Gastrocnemius medialis (tissue), 4 donors: ENCODE results near the gene COA1. TPM values are rescaled to one million over a fixed set of nuclear protein-coding genes. Genes with fewer than 3 reads are reported as not detected.

Experiments used
- ATAC-seq, 2 donors: fragments of 150-250 bp; one replicate each; pipeline ENCODE4 v1.9.1; 2016
- DNase-seq, 2 donors: peaks; one replicate each; pipeline ENCODE4 v3.0.0-alpha.2; 2019
- H3K27ac ChIP-seq, 4 donors: fragments of 200-600 bp; sonication (generic); 1 replicate in 1 of 4; 2 replicates in 3 of 4; pipeline ENCODE4 v1.5.1; 2016 to 2018; ENCODE audit warnings: mild to moderate bottlenecking in 2 of 4, moderate library complexity in 1 of 4
- H3K27me3 ChIP-seq, 3 donors: fragments of 200-600 bp; sonication (generic) in 2 of 3; 1 replicate in 1 of 3; 2 replicates in 2 of 3; pipeline versions ENCODE4 v1.5.1 to v1.6.0; 2016 to 2019; ENCODE audit warnings: mild to moderate bottlenecking in 1 of 3, moderate library complexity in 1 of 3
- H3K36me3 ChIP-seq, 2 donors: fragments of 200-600 bp; sonication (generic) in 1 of 2; one replicate each; pipeline ENCODE4 v1.5.1; 2017 to 2018
- H3K4me1 ChIP-seq, 2 donors: fragments of 200-600 bp; sonication (generic) in 1 of 2; one replicate each; pipeline ENCODE4 v1.5.1; 2016 to 2017; ENCODE audit warnings: mild to moderate bottlenecking in 2 of 2
- H3K4me3 ChIP-seq, 4 donors: fragments of 200-600 bp; sonication (generic) in 3 of 4; 1 replicate in 1 of 4; 2 replicates in 3 of 4; pipeline ENCODE4 v1.5.1; 2016 to 2019; ENCODE audit warnings: mild to moderate bottlenecking in 2 of 4
- H3K9me3 ChIP-seq, 3 donors: fragments of 200-600 bp; sonication (generic) in 2 of 3; 1 replicate in 1 of 3; 2 replicates in 2 of 3; pipeline ENCODE4 v1.5.1; 2016 to 2019
- POLR2A ChIP-seq, 2 donors: fragments of 450-650 bp; IDR thresholded peaks; one replicate each; pipeline ENCODE4 v1.6.1; 2017; ENCODE audit warnings: antibody characterized with exemption in 2 of 2, mild to moderate bottlenecking in 2 of 2, moderate library complexity in 2 of 2
- in situ Hi-C, 4 donors: fragments of 200-750 bp; cut with MboI; loops; one replicate each; pipeline versions ENCODE4 v1.15.0 to v1.8.0; 2017; ENCODE audit warnings: low sequenced_read_pairs in 4 of 4
- intact Hi-C: fragments of 100-400 bp; cut with DNase I; formaldehyde crosslinking; loops from one replicate; pipeline ENCODE4 v1.15.1; 2023; ENCODE audit warnings: low total_unique reads
- total RNA-seq, 4 donors: library from RNA; depleted of rRNA; stranded (reverse); fragments of >200 nt; gene quantifications; one replicate each; pipeline versions ENCODE4 v1.1.0 to v1.2.3, GENCODE V29; 2016
- TF ChIP-seq, protein P1 (sequence below), 5 experiments: fragments of 450-650 bp in 3 of 5; fragments of 200-600 bp in 2 of 5; sonication (generic) in 2 of 5; IDR thresholded peaks in 4 of 5; conservative IDR thresholded peaks in 1 of 5; 1 replicate in 4 of 5; 2 replicates in 1 of 5; pipeline ENCODE4 v1.5.1; 2016 to 2019; ENCODE audit warnings: antibody characterized with exemption in 5 of 5, mild to moderate bottlenecking in 3 of 5, moderate library complexity in 3 of 5

COA1 gene
- total RNA-seq, 4 donors from 2014 or later: 34.9 to 55.2 (median 49.3) TPM

DNA sequence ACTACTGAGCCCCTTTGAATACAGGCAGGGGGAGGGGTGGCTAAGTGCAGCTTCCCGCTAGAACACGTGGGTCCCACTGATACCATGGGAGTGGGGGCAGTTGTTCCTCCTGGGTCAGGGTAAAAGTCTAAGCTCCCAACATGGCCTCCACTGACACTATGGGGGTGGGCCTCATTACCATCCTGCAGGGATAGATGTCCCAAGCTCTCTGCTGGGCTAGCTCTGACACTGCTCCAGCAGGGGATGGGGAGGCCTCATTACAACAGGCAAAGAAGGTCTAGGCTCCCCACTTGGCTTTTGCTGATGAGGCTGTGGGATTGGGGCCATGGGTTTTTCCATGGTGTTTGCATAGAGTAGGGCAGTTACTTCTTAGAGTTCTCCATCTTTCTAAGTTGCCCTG, 94.9 kb downstream of the COA1 start:
- Histone ChIP-seq H3K27ac (no peak overlapping the region), H3K4me3 (no peak overlapping the region), H3K4me1 (no peaks in the 10 kb centered on the region), H3K9me3 (no peaks in the 10 kb centered on the region), H3K36me3 (peaks cover 0 to 63% of the 10 kb centered on the region in 2 donors), H3K27me3 (no peaks in the 10 kb centered on the region)
- in situ Hi-C loops: no loop called here
- DNase-seq (no peak), ATAC-seq (no peak)
- intact Hi-C loops: no loop called here
- no peak for TF ChIP-seq POLR2A (IDR thresholded peaks at IDR 0.05)
- TF ChIP-seq, protein P1, sequence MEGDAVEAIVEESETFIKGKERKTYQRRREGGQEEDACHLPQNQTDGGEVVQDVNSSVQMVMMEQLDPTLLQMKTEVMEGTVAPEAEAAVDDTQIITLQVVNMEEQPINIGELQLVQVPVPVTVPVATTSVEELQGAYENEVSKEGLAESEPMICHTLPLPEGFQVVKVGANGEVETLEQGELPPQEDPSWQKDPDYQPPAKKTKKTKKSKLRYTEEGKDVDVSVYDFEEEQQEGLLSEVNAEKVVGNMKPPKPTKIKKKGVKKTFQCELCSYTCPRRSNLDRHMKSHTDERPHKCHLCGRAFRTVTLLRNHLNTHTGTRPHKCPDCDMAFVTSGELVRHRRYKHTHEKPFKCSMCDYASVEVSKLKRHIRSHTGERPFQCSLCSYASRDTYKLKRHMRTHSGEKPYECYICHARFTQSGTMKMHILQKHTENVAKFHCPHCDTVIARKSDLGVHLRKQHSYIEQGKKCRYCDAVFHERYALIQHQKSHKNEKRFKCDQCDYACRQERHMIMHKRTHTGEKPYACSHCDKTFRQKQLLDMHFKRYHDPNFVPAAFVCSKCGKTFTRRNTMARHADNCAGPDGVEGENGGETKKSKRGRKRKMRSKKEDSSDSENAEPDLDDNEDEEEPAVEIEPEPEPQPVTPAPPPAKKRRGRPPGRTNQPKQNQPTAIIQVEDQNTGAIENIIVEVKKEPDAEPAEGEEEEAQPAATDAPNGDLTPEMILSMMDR (IDR thresholded peaks at IDR 0.05 in 4 of 5, conservative IDR thresholded peaks at IDR 0.05 in 1 of 5): no peak

DNA sequence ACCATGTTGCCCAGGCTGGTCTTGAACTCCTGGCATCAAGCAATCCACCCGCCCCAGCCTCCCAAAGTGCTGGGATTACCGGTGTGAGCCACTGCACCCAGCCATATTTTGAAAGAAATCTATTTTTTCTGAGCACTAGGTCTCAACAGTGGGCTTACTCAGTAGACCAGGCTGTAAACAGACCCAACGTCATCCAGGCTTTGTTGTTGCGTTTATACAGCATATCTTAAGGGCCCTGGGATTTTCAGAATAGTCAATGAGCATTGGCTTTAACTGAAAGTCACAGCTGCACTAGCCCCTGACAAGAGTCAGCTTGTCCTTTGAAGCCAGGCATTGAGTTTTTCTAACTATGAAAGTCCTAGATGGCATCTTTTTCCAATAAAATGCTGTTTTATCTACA, 96.6 kb downstream of the COA1 start:
- intact Hi-C loops: no loop called here
- Histone ChIP-seq H3K4me3 (no peak overlapping the region), H3K27ac (no peak overlapping the region), H3K9me3 (no peaks in the 10 kb centered on the region), H3K36me3 (peaks cover 0 to 56% of the 10 kb centered on the region in 2 donors), H3K4me1 (no peaks in the 10 kb centered on the region), H3K27me3 (no peaks in the 10 kb centered on the region)
- in situ Hi-C loops: no loop called here
- ATAC-seq (no peak), DNase-seq (no peak)
- TF ChIP-seq, protein P1 (IDR thresholded peaks at IDR 0.05 in 4 of 5, conservative IDR thresholded peaks at IDR 0.05 in 1 of 5): no peak
- TF ChIP-seq POLR2A (IDR thresholded peaks at IDR 0.05): no peak

DNA sequence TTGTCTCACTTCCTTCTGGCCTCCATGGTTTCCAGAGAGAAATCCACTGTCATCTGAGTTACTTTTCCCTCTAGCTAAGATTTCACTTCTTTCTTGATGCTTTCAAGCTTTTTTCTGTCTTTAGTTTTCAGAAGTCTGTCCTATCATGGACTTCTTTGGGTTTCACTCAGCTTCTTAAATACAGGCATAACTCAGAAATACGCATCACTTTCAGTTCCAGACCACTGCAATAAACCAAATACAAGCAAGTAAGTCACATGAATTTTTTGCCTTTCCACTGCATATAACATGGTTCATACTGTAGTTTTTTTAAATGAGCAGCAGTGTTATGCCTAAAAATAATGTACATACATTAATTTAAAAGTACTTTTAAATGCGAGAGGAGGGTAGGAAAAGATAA, 97.8 kb downstream of the COA1 start:
- ATAC-seq: no peak
- peaks cover 0 to 48% of the 10 kb centered on the region in 2 donors for H3K36me3 ChIP-seq

DNA sequence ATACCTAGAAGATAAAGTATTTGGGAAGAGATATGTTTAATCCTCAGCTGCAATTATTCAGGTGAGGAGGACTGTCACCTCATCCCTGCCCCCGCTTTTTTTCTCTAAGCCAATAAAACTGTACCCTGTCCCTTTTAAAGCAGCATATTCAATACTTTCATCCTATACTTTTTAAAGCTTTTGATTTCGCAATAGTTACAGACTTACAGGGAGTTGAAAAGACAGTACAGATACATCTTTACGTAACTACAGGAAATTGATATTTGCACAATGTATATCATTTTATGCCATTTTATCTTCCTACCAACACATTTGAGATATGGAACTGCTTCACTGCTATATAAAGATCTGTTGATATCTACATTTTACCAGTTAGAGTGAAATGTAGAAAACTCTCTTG, 98.8 kb downstream of the COA1 start:
- in situ Hi-C loops (no loop called here), intact Hi-C loops (no loop called here)
- ATAC-seq (no peak), DNase-seq (no peak)
- Histone ChIP-seq H3K27ac (no peak overlapping the region), H3K4me1 (no peaks in the 10 kb centered on the region), H3K4me3 (no peak overlapping the region), H3K36me3 (peaks cover 0 to 46% of the 10 kb centered on the region in 2 donors), H3K27me3 (no peaks in the 10 kb centered on the region), H3K9me3 (no peaks in the 10 kb centered on the region)
- TF ChIP-seq POLR2A (IDR thresholded peaks at IDR 0.05): no peak
- TF ChIP-seq, protein P1 (IDR thresholded peaks at IDR 0.05 in 4 of 5, conservative IDR thresholded peaks at IDR 0.05 in 1 of 5): no peak

More for the DNA sequence above, 97.8 kb downstream of the COA1 start:
- TF ChIP-seq, protein P1 (IDR thresholded peaks at IDR 0.05 in 4 of 5, conservative IDR thresholded peaks at IDR 0.05 in 1 of 5): no peak
- intact Hi-C loops (no loop called here), in situ Hi-C loops (no loop called here)
- no peak overlapping the region for H3K27ac ChIP-seq
- no peaks in the 10 kb centered on the region for H3K4me1 ChIP-seq
- H3K27me3 ChIP-seq: no peaks in the 10 kb centered on the region
- no peak overlapping the region for H3K4me3 ChIP-seq
- no peak for DNase-seq
- H3K9me3 ChIP-seq: no peaks in the 10 kb centered on the region

DNA sequence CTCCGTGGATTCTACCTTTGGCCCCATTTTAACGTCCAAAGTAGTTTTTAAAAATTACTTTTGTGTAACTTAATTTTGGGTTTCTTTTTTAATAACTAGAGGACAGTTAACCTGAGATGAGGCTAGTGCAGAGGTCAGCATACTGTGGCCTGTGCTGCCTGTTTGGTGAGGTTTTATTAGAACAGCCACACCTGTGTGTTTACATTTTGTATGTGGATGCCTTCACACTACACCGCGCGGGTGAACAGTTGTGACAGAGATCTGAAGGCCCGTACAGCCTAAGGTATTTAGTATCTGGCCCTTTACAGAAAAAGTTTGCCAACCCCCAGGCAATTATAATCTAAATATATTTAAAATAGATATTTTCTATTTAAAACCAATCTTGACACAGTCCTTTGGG, 99.5 kb downstream of the COA1 start:
- no peaks in the 10 kb centered on the region for H3K4me1 ChIP-seq
- H3K4me3 ChIP-seq: no peak overlapping the region
- H3K36me3 ChIP-seq: peaks cover 0 to 46% of the 10 kb centered on the region in 2 donors
- no peak for ATAC-seq
- no peak for DNase-seq
- H3K27ac ChIP-seq: no peak overlapping the region
- no peaks in the 10 kb centered on the region for H3K27me3 ChIP-seq
- H3K9me3 ChIP-seq: no peaks in the 10 kb centered on the region
- TF ChIP-seq POLR2A (IDR thresholded peaks at IDR 0.05): no peak
- intact Hi-C loops: no loop called here
- in situ Hi-C loops: no loop called here
